GM18873 (cell line): ENCODE measurements around the gene PTPRN2.

Experiments
- ATAC-seq: cut with Tn5 transposase; IDR thresholded peaks from one replicate; pipeline ENCODE4 v1.9.1; 2021; ENCODE audit warnings: mild to moderate bottlenecking, moderate library complexity, moderate number of reproducible peaks; ENCODE audit not compliant: unreplicated experiment, low FRiP score

PTPRN2 gene

GRCh38 chr7:157974678-157975230 lies 612.9 kb downstream of the PTPRN2 start:
- no peak for ATAC-seq

- no peak for ATAC-seq
Measured at GRCh38 chr7:157973971-157974677, 613.5 kb downstream of the PTPRN2 start.

GRCh38 chr7:157972914-157973313 lies 614.7 kb downstream of the PTPRN2 start:
- no peak for ATAC-seq

- ATAC-seq: no peak
Measured at GRCh38 chr7:157971501-157971900, 616.1 kb downstream of the PTPRN2 start.

GRCh38 chr7:157970744-157971143 lies 616.9 kb downstream of the PTPRN2 start:
- ATAC-seq: no peak

GRCh38 chr7:157969995-157970394 lies 617.6 kb downstream of the PTPRN2 start:
- no peak for ATAC-seq

- ATAC-seq: no peak
Measured at GRCh38 chr7:157966490-157966889, 621.1 kb downstream of the PTPRN2 start.

- no peak for ATAC-seq
Measured at GRCh38 chr7:157964521-157964920, 623.1 kb downstream of the PTPRN2 start.

- no peak for ATAC-seq
Measured at GRCh38 chr7:157964016-157964415, 623.6 kb downstream of the PTPRN2 start.

- ATAC-seq: no peak
Measured at GRCh38 chr7:157963526-157963925, 624.1 kb downstream of the PTPRN2 start.

- ATAC-seq: no peak
Measured at GRCh38 chr7:157962458-157963306, 624.9 kb downstream of the PTPRN2 start.

- no peak for ATAC-seq
Measured at GRCh38 chr7:157961731-157962457, 625.7 kb downstream of the PTPRN2 start.

GRCh38 chr7:157955348-157955999 lies 632.1 kb downstream of the PTPRN2 start:
- ATAC-seq: no peak

GRCh38 chr7:157954901-157955300 lies 632.7 kb downstream of the PTPRN2 start:
- no peak for ATAC-seq

- ATAC-seq: no peak
Measured at GRCh38 chr7:157952841-157953645, 634.6 kb downstream of the PTPRN2 start.

GRCh38 chr7:157952050-157952667 lies 635.5 kb downstream of the PTPRN2 start:
- ATAC-seq: no peak

- ATAC-seq: no peak
Measured at GRCh38 chr7:157951300-157952049, 636.1 kb downstream of the PTPRN2 start.

GRCh38 chr7:157949711-157950110 lies 637.9 kb downstream of the PTPRN2 start:
- no peak for ATAC-seq
